ENCODE results near the gene OVCH2.

- TF ChIP-seq, protein P1, sequence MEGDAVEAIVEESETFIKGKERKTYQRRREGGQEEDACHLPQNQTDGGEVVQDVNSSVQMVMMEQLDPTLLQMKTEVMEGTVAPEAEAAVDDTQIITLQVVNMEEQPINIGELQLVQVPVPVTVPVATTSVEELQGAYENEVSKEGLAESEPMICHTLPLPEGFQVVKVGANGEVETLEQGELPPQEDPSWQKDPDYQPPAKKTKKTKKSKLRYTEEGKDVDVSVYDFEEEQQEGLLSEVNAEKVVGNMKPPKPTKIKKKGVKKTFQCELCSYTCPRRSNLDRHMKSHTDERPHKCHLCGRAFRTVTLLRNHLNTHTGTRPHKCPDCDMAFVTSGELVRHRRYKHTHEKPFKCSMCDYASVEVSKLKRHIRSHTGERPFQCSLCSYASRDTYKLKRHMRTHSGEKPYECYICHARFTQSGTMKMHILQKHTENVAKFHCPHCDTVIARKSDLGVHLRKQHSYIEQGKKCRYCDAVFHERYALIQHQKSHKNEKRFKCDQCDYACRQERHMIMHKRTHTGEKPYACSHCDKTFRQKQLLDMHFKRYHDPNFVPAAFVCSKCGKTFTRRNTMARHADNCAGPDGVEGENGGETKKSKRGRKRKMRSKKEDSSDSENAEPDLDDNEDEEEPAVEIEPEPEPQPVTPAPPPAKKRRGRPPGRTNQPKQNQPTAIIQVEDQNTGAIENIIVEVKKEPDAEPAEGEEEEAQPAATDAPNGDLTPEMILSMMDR (IDR thresholded peaks at IDR 0.05) = no peak
- no peak for TF ChIP-seq POLR2A (IDR thresholded peaks at IDR 0.05)
These were observed 18.9 kb downstream of the OVCH2 start for GRCh38 chr11:7687386-7687785.
